Activated naive CD8-positive, alpha-beta T cell treated with anti-CD3 and anti-CD28 coated beads, Interleukin-2, amount 50 U/mL, for 16 hours (primary cell): ENCODE measurements around the gene LRRC10B.

Experiments
- DNase-seq: peaks from one replicate; pipeline ENCODE4 v3.0.0-alpha.2; 2020; ENCODE audit warnings: low read depth, low spot score

Gene LRRC10B

GRCh38 chr11:61531044-61531443, 22.5 kb downstream of the LRRC10B start:
- no peak for DNase-seq

DNA sequence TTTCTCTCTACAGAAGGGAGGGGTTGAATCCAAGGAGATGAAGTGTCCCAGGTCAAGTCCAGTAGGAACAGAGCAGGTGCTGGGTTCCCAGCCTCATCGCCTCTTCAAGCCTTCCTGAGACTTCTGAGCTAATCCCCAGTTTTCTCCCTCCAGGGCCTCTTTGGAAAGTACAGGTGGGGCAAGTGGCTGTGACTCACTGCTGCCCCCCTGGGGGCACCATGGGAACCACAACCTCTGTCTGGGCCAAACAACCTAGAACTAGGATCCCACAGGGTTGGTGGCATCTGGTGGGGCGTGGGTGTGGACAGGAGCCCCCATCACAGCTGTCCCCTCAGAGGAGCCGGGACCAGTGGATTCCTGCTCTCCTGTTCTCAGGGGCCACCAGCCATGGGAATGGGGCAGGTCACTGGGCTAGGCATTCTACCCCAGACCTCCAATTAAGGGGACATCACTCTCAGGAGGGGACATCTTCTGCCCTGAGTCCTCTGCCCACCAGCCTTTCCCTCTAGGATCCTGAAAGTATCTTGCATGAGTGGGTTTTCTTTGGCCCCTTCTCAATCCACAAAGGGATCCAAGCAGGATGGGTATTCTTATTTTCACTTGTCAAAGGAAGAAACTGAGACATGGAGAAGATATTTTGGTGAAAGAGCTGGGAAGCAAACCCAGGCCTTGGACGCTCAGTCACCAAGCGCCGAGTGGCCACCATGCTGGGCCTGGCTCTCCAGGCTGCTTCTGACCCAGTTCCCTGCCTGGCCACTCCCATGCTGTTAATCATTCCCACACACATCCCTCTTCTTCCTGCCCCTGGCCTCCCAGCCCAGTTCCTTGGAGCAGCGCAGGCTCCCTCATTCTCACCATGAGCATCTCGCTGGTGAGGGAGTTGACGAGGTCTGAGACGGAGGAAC, 23.8 kb downstream of the LRRC10B start:
- peak; percentile 10 for DNase-seq

GRCh38 chr11:61533039-61533375, 24.5 kb downstream of the LRRC10B start:
- DNase-seq = no peak

DNA sequence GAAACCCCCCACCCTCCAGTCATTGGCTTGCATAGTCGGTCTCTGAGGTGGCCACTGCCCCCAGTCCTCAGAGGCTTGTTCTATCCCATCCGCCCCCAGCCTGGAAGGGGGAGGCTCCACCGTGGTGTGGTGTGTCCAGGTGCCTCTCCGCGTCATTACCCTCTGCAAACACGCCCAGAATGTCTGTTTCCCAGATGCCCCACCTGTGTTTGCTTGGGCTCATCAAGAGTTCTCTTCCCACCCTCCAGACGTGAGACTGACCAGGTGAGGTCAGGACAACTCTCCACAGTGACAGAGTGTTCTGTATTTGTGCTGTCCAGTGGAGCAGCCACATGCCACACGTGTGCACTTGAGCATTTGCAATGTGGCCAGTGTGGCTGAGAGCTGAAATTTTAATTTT, 24.9 kb downstream of the LRRC10B start:
- no peak for DNase-seq

DNA sequence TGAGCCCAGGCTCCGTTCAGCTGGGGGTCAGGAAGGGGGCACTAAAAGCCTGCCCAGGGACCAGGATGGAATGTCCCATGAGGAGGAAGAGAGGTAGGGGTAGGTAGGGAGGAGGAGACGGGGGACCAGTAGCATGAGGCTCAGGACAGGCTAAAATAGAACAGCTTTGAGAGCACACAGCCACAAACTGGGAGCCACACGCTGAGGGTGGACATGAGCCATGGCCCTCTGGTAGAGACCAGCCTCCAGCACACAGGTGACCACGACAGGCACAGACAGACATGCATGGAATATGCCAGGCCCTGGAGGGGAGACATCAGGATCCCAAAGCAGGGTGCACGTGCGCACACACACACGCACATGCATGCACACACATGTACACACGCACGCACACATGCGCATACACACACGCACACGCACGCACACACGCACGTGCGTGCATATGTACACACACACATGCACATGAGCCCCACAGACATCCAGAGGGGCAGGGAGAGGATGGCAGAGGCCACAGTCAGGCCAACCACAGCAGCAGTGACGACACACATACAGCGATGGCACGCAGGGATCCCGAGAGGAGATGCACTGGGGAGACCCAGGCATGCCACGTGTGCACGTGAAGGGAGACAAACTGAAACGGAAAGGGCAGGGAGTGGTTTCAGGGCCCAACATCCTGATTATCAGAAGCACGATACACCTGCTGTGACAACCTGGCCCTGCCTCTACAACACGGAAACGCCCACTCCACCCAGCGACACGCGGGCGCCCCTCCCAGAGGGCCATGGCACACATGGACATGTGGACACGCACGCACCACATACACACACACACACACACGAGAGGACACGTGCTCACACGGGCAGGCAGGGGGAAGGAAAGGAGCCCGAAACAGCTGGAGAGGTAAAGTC, 25.7 kb downstream of the LRRC10B start:
- DNase-seq = no peak

DNA sequence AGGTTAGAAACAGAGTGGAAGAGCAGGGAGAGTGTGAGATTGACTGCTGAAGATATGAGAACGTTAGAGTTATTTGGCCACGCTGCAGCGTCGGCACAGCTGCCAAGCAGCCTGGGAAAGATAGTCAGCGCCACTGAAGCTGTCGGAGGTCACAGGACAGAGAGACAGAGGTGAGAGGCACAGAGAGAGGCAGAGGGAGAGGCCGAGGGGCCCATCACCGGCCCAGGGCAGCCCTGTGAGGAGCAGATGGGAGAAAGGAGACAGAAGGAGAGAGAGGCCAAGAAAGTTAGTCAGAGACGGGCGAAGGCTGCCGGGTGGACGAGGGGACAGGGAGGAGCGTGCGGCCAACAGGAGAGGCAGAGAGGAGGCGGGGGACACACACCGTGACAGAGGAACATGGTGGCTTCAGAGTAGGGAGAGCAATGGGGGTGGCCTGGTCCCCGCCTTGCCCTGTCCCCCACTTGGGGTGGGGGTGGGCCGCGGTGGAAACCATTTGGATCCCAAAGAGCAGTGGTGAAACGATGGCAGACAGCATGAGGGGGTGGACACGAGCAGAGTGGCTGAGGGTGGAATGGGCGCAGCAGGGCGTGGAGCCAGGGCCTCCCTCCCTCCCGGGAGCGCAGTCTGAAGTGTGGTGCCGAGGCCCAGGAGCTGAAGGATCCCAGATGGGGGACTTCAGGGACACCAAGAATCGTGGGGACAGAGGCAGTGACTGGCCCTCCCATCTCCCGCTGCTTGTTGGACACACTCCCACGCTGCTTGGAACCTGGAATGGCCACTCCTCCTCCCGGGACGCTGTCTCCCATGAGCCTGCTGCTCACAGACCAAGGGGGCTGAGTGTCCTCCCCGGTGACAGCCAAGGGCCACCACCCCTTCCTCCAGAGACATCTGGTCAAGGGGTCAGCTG, 26.6 kb downstream of the LRRC10B start:
- no peak for DNase-seq

DNA sequence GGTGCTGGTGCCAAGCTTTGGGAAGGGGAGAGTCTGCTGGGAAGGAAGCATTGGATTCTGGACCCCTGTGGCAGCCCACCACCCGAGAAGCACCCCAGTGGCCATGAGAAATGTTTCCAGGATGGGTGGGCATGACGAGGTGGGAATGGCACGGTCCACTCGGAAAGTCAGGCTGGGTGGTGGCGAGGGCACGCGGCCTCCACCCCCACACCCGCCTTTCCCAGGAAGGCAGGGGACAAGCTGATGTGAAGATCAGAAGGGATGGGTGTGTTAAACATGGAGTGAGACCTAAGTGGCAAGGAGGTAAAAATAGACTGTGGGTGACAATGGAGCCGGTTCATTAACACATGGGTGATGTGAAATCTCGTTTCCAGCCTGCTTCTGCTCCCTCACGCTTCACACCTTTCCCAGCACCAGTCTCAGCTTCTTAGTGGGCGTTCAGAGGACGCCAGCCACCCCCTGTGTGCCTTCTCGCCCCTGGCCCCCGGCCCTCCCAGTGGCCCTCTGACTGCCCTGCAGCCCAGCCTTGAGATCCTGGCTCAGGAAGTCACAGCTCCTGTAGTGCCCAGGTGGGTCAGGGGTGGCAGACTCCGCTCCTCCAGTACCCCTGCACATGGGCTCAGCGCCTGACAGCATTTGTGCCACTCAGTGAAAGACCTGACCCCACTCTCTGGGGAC, 27.6 kb downstream of the LRRC10B start:
- no peak for DNase-seq

- no peak for DNase-seq
Measured at GRCh38 chr11:61536676-61537270, 28.2 kb downstream of the LRRC10B start.

DNA sequence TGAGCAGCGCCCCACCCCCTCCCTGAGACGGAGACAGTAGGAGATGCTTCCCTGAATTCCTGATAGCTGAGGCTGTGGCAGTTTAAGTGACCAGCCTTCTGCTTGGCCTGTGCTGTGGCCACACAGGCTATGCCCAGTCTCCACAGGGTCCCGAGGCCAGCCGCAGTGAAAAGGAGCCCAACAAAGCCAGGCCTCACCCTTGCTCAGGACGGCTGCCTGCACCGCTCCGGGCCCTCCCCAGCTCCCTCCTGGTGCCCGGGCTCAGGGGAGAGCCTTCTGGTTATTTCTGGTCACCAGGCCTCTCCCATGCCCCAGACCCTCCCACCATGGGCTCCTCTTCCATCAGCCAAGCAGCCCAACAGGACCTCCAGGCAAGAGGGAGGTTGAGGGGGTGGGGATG, 28.8 kb downstream of the LRRC10B start:
- DNase-seq = no peak

- DNase-seq = no peak
Measured at GRCh38 chr11:61538636-61538961, 30.1 kb downstream of the LRRC10B start.

DNA sequence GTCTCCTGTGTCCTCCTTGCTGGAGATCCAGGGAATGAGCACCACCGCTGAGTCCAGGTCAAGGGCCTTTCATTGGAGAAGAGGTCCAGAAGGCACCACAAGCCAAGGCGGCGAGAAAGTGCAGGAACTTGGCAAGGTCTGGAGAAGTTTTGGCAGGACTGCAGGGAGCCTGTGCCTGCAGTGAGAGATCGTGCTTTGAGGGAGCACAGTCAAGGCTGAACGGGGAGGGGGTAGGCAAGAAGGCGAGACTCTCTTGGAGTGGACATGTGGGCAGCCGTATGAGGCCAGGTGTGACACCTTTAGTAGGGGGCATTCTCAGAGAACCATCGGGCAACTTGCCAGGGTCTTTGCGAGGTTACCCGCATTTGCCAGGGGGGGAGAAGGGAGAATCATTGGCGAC, 30.5 kb downstream of the LRRC10B start:
- DNase-seq = no peak

GRCh38 chr11:61539831-61540357, 31.3 kb downstream of the LRRC10B start:
- no peak for DNase-seq

GRCh38 chr11:61540528-61540927, 32.0 kb downstream of the LRRC10B start:
- DNase-seq = no peak

GRCh38 chr11:61541598-61541997, 33.0 kb downstream of the LRRC10B start:
- no peak for DNase-seq

GRCh38 chr11:61542024-61542461, 33.5 kb downstream of the LRRC10B start:
- DNase-seq = no peak

GRCh38 chr11:61542705-61543104, 34.2 kb downstream of the LRRC10B start:
- no peak for DNase-seq

DNA sequence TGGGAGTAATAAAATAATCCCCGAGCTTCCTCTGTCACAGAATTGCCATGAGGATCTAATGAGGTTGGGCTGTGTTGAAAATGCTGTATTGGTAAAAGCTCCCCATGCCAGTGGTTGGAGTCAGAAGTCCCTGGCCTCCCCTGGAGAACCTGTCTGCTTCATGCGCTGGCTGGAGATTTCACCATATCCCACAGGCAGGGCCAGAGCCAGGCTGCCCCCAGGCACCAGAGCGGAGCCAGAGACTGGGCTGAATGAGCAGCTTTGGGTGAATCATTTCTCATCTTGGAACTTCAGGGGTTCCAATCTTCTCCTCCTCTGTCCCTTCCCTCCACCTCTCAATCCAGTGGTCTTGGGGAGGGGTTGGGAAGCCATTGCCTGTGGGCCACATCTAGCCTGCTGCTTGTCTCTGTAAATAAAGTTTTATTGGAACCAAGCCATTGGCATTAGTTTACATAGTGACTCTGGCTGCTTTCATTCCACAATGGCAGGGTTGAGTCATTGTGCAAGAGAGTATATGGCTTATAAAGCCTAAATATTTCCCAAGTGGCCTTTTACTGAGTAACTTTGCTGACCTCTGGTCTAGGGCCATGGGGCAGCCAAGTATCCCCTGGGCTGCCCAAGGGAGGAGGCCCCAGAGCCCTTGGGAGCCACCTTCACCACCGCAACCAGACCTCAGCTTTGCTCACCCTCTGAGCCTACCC, 35.2 kb downstream of the LRRC10B start:
- DNase-seq = no peak

GRCh38 chr11:61544466-61544865, 35.9 kb downstream of the LRRC10B start:
- DNase-seq = no peak

DNA sequence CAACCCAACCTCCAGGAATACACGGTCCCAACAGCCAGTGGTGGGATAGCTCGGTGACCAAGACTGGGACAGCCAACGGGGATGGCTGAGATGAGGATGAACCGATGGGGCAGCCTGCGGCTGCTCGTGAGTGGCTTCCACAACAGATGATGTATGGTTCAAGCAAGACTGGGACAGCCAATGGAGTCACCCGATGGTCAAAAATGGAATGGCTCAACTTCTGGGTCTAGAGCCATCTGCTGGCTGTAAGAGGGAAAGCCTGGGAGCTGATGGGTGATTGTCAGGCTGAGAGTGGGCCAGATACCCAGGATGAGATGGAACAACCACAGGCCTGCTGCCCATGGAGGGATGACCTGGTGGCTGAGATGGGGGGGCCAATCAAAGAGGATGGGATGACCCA, 36.8 kb downstream of the LRRC10B start:
- DNase-seq = no peak

GRCh38 chr11:61545921-61546320, 37.4 kb downstream of the LRRC10B start:
- DNase-seq = no peak
